Stimulated activated naive CD8-positive, alpha-beta T cell treated with anti-CD3 and anti-CD28 coated beads, Interleukin-15, amount 100 ng/mL, for 72 hours (primary cell): ENCODE measurements around the gene PRR5.

Experiments
- ATAC-seq: fragments of 150-1000 bp; cut with Tn5 transposase; 2 replicates; pipeline ENCODE4 v1.10.0; 2021; ENCODE audit warnings: mild to moderate bottlenecking, moderate library complexity
- DNase-seq, 2 donors: peaks; one replicate each; pipeline ENCODE4 v3.0.0; 2021 to 2022
- H3K27ac Mint-ChIP-seq, 2 donors: one replicate each; pipeline ENCODE4 v1.8.0; 2022; ENCODE audit warnings: mild to moderate bottlenecking in 2 of 2, mixed read lengths in 2 of 2, moderate library complexity in 2 of 2
- H3K27me3 Mint-ChIP-seq: one replicate; pipeline ENCODE4 v1.8.0; 2022; ENCODE audit warnings: mixed read lengths
- H3K4me1 Mint-ChIP-seq: one replicate; pipeline ENCODE4 v1.8.0; 2022; ENCODE audit warnings: mild to moderate bottlenecking, mixed read lengths
- H3K4me3 Mint-ChIP-seq, 2 donors: one replicate each; pipeline ENCODE4 v1.8.0; 2022; ENCODE audit warnings: mild to moderate bottlenecking in 2 of 2, mixed read lengths in 2 of 2, moderate library complexity in 1 of 2
- H3K9me3 Mint-ChIP-seq, 2 donors: one replicate each; pipeline ENCODE4 v1.8.0; 2022; ENCODE audit warnings: mixed read lengths in 2 of 2

Gene PRR5

GRCh38 chr22:44682556-44683168 is 19.3 kb upstream of the PRR5 start:
- Mint-ChIP-seq H3K27me3 (no peaks in the 10 kb centered on the region), H3K4me3 (peak overlapping the region; percentile 45 to 65), H3K27ac (no peak overlapping the region), H3K4me1 (peaks cover 88% of the 10 kb centered on the region), H3K9me3 (no peaks in the 10 kb centered on the region)
- ATAC-seq (no peak), DNase-seq (no peak)

DNA sequence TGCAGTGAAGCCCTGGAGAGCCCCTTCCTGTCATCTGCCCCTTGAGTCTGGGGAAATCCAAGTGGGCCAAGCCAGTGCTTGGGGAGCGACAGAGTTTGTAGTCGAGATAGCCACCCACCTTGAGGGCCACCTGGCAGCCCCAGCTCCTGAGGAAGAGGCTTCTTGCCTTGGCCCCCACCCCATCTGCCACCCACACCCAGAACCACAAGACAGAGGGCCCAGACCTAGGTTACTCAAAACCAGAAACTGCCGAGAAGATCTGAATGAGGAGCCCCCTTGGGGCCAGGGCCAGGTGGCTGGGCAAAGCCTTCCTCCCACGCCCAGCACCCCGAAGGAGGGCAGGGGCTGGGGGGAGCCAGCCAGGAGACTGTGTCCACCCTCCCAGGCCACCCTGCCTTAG is 18.8 kb upstream of the PRR5 start:
- ATAC-seq (peak; percentile 52), DNase-seq (peak; percentile 70 to 78)
- H3K4me3 Mint-ChIP-seq = peak overlapping the region; percentile 45 to 65
- H3K9me3 Mint-ChIP-seq = no peaks in the 10 kb centered on the region
- peaks cover 83% of the 10 kb centered on the region for H3K4me1 Mint-ChIP-seq
- no peaks in the 10 kb centered on the region for H3K27me3 Mint-ChIP-seq
- no peak overlapping the region for H3K27ac Mint-ChIP-seq

GRCh38 chr22:44683881-44684280 is 18.1 kb upstream of the PRR5 start:
- Mint-ChIP-seq H3K27me3 (no peaks in the 10 kb centered on the region), H3K27ac (no peak overlapping the region), H3K9me3 (no peaks in the 10 kb centered on the region), H3K4me3 (peak overlapping the region; percentile 45 to 65), H3K4me1 (peaks cover 77% of the 10 kb centered on the region)
- no peak for DNase-seq
- no peak for ATAC-seq

DNA sequence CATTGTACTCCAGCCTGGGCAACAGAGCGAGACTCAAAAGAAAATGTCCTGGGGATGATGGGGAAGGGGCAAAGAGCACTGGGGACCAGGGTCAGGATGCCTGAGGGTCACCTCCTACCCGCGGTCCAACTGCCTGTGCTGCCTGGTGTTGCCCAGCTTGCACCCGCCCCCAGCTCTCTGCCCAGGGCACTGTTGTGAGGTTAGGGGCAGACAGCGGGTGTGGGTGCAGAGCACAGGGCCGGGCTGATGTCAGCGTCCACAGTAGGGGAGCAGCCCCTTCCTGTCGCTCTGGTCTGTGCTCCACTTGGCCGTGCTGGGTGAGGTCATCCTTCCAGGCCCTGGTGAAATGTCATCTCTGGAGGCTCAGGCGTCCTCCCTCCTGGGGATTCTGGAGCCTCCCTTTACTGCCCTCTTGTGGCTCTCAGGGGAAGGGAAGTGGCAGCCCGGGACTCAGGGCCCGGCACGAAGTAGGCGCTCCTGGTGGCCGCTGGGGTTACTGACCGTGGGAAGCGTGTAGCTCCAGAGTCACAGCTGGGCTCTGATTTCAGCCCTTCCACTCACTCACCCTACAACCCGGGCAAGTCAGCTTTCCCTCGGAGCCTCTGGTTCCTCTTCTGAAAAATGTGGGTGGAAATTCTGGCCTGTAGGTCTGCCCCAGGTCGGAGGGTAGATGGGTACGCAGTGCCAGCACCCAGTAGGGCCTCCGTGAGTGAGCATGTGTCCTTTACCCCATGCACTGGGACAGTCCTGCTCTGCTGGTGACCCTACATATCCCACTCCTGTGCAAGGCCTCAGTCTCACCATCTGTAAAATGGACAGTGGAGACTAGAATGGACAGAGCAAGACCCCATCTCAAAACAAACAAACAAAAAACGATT is 17.3 kb upstream of the PRR5 start:
- Mint-ChIP-seq H3K27me3 (no peaks in the 10 kb centered on the region), H3K4me3 (peak overlapping the region; percentile 71 to 74), H3K9me3 (no peaks in the 10 kb centered on the region), H3K27ac (peak overlapping the region; percentile 59 to 97), H3K4me1 (peaks cover 75% of the 10 kb centered on the region)
- DNase-seq (peak; percentile 90 to 92), ATAC-seq (peak; percentile 82)

GRCh38 chr22:44685384-44686056 is 16.5 kb upstream of the PRR5 start:
- peak overlapping the region; percentile 71 to 74 for H3K4me3 Mint-ChIP-seq
- H3K27me3 Mint-ChIP-seq = no peaks in the 10 kb centered on the region
- DNase-seq (peak; percentile 83 to 89), ATAC-seq (peak; percentile 87)
- H3K27ac Mint-ChIP-seq = peak overlapping the region; percentile 97
- peaks cover 75% of the 10 kb centered on the region for H3K4me1 Mint-ChIP-seq
- no peaks in the 10 kb centered on the region for H3K9me3 Mint-ChIP-seq

DNA sequence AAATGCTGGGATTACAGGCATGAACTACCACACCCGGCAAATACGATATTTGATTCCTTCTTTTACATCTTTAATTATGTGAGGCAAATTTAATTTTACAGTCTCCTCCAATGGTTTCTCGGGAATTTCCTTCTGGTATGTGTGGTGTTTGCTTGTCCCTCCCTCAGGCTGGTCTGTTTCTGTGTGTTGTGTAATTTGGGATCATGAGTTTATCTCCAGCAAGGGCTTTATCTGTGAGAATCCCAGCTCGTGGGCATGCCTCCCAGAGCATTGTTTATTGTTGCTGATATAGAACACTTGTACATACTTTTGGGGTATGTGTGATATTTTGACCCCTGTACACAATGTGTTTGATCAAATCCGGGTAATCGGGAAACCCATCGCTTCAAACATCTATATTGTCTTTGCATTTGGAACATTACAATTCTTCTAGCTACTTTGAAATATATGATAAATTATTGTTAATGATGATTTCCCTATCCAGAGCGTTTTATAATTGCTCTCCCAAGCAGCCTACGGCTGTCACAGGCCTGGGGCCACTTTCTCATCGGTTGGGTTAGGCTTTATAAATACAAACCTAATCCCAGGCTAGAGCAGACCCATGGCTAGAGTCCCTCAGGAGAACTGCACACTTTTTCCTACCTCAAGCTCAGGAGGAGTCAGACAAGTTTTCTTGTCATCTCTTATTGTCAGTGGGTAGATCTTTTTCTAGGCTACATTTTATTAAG is 15.0 kb upstream of the PRR5 start:
- ATAC-seq = no peak
- Mint-ChIP-seq H3K27ac (peak overlapping the region; percentile 35 to 37), H3K4me1 (peaks cover 60% of the 10 kb centered on the region), H3K27me3 (no peaks in the 10 kb centered on the region), H3K9me3 (no peaks in the 10 kb centered on the region), H3K4me3 (no peak overlapping the region)
- DNase-seq = no peak

- H3K4me3 Mint-ChIP-seq = no peak overlapping the region
- peaks cover 48% of the 10 kb centered on the region for H3K4me1 Mint-ChIP-seq
- no peaks in the 10 kb centered on the region for H3K27me3 Mint-ChIP-seq
- H3K9me3 Mint-ChIP-seq = no peaks in the 10 kb centered on the region
- ATAC-seq (no peak), DNase-seq (no peak)
- no peak overlapping the region for H3K27ac Mint-ChIP-seq
Observed at GRCh38 chr22:44689173-44689572, 12.8 kb upstream of the PRR5 start.

GRCh38 chr22:44689915-44690524 is 12.0 kb upstream of the PRR5 start:
- H3K4me3 Mint-ChIP-seq = no peak overlapping the region
- DNase-seq (no peak), ATAC-seq (no peak)
- no peaks in the 10 kb centered on the region for H3K9me3 Mint-ChIP-seq
- H3K27me3 Mint-ChIP-seq = no peaks in the 10 kb centered on the region
- H3K27ac Mint-ChIP-seq = peak overlapping the region; percentile 15 to 65
- peaks cover 40% of the 10 kb centered on the region for H3K4me1 Mint-ChIP-seq

DNA sequence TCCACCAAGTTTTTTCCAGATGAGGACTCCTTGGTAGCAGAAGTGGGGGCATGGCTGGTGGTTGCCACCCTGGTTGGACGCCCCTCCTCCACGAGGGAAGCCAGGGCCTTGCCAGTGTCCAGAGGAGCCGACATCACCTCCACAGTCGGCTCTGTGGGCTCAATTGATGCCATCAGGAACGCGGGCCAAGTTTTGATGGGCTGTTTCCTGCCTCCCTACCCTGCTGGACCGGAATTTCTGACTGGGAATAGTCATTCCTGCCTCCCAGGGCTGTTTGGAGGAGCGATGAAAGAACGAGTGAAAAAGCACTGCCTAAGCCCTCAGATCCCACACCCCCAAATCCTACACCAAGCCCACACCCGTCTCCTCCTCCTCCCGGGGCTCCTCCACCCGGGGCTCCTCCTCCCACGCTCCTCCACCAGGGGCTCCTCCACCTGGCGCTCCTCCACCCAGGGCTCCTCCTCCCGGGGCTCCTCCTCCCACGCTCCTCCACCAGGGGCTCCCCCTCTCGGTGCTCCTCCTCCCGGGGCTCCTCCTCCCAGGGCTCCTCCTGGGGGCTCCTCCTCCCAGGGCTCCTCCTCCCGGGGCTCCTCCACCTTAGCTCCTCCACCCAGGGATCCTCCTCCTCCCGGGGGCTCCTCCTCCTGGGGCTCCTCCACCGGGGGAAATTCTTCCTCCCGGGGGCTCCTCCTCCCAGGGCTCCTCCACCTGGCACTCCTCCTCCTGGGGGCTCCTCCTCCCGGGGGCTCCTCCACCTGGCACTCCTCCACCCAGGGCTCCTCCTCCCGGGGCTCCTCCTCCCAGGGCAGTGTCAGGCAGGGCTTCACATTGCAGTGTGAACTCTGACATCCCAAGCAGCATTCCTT is 10.0 kb upstream of the PRR5 start:
- H3K4me1 Mint-ChIP-seq = peaks cover 25% of the 10 kb centered on the region
- DNase-seq = no peak
- no peaks in the 10 kb centered on the region for H3K27me3 Mint-ChIP-seq
- no peak overlapping the region for H3K4me3 Mint-ChIP-seq
- no peaks in the 10 kb centered on the region for H3K9me3 Mint-ChIP-seq
- ATAC-seq = peak; percentile 47
- no peak overlapping the region for H3K27ac Mint-ChIP-seq

- no peak overlapping the region for H3K27ac Mint-ChIP-seq
- ATAC-seq (no peak), DNase-seq (no peak)
- H3K9me3 Mint-ChIP-seq = no peaks in the 10 kb centered on the region
- H3K27me3 Mint-ChIP-seq = no peaks in the 10 kb centered on the region
- peaks cover 23% of the 10 kb centered on the region for H3K4me1 Mint-ChIP-seq
- no peak overlapping the region for H3K4me3 Mint-ChIP-seq
Observed at GRCh38 chr22:44692662-44693007, 9.4 kb upstream of the PRR5 start.

DNA sequence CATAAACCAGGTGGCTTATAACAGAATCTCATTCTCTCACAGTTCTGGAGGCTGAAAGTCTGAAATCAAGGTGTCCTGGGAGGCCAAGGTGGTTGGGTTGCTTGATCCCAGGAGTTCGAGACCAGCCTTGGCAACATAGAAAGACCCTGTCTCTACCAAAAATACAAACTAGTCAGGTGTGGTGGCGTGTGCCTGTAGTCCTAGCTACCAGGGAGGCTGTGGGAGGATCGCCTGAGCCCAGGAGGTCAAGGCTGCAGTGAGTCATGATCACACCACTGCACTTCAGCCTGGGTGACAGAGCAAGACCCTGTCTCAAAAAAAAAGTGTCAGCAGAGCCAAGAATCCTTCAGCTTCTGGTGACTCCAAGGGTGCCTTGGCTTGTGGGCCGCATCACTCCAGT is 8.9 kb upstream of the PRR5 start:
- H3K4me3 Mint-ChIP-seq = no peak overlapping the region
- H3K4me1 Mint-ChIP-seq = peaks cover 27% of the 10 kb centered on the region
- no peaks in the 10 kb centered on the region for H3K9me3 Mint-ChIP-seq
- no peak for ATAC-seq
- no peak for DNase-seq
- H3K27me3 Mint-ChIP-seq = no peaks in the 10 kb centered on the region
- H3K27ac Mint-ChIP-seq = no peak overlapping the region

GRCh38 chr22:44693756-44694155 is 8.2 kb upstream of the PRR5 start:
- Mint-ChIP-seq H3K4me3 (no peak overlapping the region), H3K9me3 (no peaks in the 10 kb centered on the region), H3K27me3 (no peaks in the 10 kb centered on the region), H3K4me1 (peaks cover 33% of the 10 kb centered on the region), H3K27ac (no peak overlapping the region)
- ATAC-seq = no peak
- DNase-seq = no peak

DNA sequence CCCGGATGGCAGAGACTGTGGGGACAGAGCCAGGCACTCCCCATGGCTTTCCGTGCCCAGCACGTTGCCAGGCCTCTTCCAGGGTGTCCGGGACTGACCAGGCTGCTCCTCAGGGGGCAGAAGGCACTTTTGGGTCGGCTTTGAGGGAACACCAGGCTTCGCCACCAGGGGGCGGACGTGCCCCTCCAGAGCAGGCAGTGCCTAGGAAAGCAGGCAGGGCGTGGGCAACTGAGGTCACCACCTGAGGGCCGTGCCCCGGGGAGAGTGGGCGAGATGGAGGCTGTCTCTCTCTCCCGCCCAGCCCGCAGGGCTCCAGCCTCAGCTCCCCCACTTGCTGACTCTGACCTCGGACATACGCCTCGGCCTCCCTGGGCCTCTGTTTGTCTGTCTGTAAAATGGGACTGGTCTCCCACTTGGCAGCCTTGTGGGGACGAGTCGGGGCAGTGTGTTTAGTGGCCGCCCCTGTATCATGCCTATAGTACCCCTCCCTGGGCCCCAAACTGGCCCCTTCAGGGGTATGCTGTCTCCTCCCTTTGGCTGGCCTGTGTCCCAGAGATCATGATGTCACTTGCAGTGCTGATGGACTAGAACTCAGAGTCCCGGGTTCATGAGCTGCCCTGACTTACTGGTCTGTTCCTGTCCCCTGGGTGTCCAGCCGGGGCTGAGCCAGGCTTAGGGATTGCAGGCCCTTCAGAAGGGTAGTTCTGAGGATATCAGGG is 4.4 kb upstream of the PRR5 start:
- Mint-ChIP-seq H3K27me3 (no peaks in the 10 kb centered on the region), H3K9me3 (no peaks in the 10 kb centered on the region), H3K27ac (no peak overlapping the region), H3K4me1 (peaks cover 37% of the 10 kb centered on the region), H3K4me3 (no peak overlapping the region)
- ATAC-seq = peak; percentile 59
- DNase-seq = peak; percentile 85 to 87
